Thyroid gland (tissue), 4 donors: Measurements from ENCODE around the gene PLAC1. TPM values are rescaled to one million over a fixed set of nuclear protein-coding genes. Genes with fewer than 3 reads are reported as not detected.

Experiments used
- DNase-seq, 2 donors: peaks; one replicate each; pipeline ENCODE4 v3.0.0-alpha.2; 2019
- H3K27ac ChIP-seq, 3 donors: fragments of 200-600 bp; sonication (generic); 1 replicate in 2 of 3; 2 replicates in 1 of 3; pipeline ENCODE4 v1.5.1; 2016 to 2019; ENCODE audit warnings: mild to moderate bottlenecking in 1 of 3, moderate library complexity in 1 of 3
- H3K27me3 ChIP-seq: fragments of 200-600 bp; sonication (generic); one replicate; pipeline ENCODE4 v1.5.1; 2019
- H3K36me3 ChIP-seq, 2 donors: fragments of 200-600 bp; sonication (generic); one replicate each; pipeline ENCODE4 v1.5.1; 2016 to 2019
- H3K4me1 ChIP-seq, 2 donors: fragments of 200-600 bp; sonication (generic); one replicate each; pipeline ENCODE4 v1.5.1; 2017 to 2019
- H3K4me3 ChIP-seq, 3 donors: fragments of 200-600 bp; sonication (generic); replicated peaks in 1 of 3; 1 replicate in 2 of 3; 2 replicates in 1 of 3; pipeline ENCODE4 v1.5.1; 2016; ENCODE audit warnings: mild to moderate bottlenecking in 1 of 3
- H3K9me3 ChIP-seq: fragments of 200-600 bp; sonication (generic); one replicate; pipeline ENCODE4 v1.5.1; 2017
- POLR2A ChIP-seq, 2 donors: fragments of 450-650 bp; IDR thresholded peaks; one replicate each; pipeline ENCODE4 v1.6.1; 2017; ENCODE audit warnings: antibody characterized with exemption in 2 of 2, mild to moderate bottlenecking in 2 of 2, moderate library complexity in 1 of 2
- WGBS, 2 donors: methylation state at CpG; one replicate each; pipeline ENCODE4 v1.1.5; 2017; 5-methylcytosine and 5-hydroxymethylcytosine counted together
- intact Hi-C: fragments of 100-400 bp; cut with DNase I; formaldehyde crosslinking; loops from one replicate; pipeline ENCODE4 v1.15.1; 2023
- total RNA-seq, 4 donors: library from RNA; depleted of rRNA; stranded (reverse); fragments of >200 nt; gene quantifications; one replicate each; pipeline ENCODE4 v1.2.3, GENCODE V29; 2016
- TF ChIP-seq, protein P1 (sequence below), 6 experiments: fragments of 200-600 bp in 3 of 6; fragments of 450-650 bp in 3 of 6; sonication (generic) in 3 of 6; IDR thresholded peaks; one replicate each; pipeline ENCODE4 v1.5.1; 2016 to 2019; ENCODE audit warnings: antibody characterized with exemption in 6 of 6, mild to moderate bottlenecking in 2 of 6, inconsistent platforms in 1 of 6, moderate library complexity in 1 of 6

PLAC1 gene
- total RNA-seq, 4 donors from 2014 or later: not detected

DNA sequence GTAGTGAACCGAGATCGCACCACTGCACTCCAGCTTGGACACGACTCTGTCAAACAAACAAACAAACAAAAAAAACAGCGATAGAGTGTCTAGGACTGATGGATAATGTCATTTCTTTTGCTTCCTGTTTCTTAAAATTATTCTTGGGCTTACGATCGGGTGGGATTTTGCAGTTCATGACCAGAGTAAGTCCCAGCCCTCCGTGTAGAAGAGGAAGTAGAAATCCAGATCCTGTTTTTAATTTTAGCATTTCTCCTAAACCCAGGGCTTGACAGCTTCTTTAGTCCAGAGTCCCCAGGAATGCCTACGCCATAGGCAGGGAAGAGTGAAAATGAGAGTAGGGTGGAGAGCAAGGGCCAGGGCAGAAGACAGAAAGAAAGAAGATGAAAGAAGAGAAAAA lies 104.0 kb downstream of the PLAC1 start:
- H3K4me3 ChIP-seq: no peak overlapping the region
- 69 to 79% methylated on average over 8 of the region's 8 CpGs for WGBS, 2 donors

DNA sequence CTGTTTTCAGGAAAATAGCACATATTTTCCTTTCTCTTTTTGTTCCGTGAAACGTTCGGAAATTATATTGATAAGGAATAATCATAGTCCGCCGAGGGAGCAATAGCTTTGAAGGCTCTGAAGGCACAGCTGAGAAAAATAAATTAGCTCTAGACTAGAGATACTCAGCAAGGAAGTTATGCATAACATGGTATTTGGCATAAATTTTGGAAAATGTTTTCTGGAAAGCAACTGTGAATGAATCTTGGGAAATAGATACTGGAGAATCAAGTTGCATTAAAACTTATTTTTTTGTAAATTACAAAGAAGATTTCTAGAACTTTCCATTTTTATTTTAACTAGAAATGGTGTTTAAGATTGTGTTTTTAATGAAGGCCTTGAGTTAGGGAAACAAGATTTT lies 105.9 kb downstream of the PLAC1 start:
- TF ChIP-seq POLR2A (IDR thresholded peaks at IDR 0.05): no peak
- TF ChIP-seq, protein P1, sequence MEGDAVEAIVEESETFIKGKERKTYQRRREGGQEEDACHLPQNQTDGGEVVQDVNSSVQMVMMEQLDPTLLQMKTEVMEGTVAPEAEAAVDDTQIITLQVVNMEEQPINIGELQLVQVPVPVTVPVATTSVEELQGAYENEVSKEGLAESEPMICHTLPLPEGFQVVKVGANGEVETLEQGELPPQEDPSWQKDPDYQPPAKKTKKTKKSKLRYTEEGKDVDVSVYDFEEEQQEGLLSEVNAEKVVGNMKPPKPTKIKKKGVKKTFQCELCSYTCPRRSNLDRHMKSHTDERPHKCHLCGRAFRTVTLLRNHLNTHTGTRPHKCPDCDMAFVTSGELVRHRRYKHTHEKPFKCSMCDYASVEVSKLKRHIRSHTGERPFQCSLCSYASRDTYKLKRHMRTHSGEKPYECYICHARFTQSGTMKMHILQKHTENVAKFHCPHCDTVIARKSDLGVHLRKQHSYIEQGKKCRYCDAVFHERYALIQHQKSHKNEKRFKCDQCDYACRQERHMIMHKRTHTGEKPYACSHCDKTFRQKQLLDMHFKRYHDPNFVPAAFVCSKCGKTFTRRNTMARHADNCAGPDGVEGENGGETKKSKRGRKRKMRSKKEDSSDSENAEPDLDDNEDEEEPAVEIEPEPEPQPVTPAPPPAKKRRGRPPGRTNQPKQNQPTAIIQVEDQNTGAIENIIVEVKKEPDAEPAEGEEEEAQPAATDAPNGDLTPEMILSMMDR (IDR thresholded peaks at IDR 0.05): no peak
- Histone ChIP-seq H3K9me3 (no peaks in the 10 kb centered on the region), H3K27ac (peak overlapping the region; percentile 55 to 86 (median 68)), H3K27me3 (no peaks in the 10 kb centered on the region), H3K4me3 (no peak overlapping the region), H3K36me3 (no peaks in the 10 kb centered on the region), H3K4me1 (peaks cover 0 to 5% of the 10 kb centered on the region in 2 donors)
- intact Hi-C loops: no loop called here
- WGBS, 2 donors: 62 to 67% methylated on average over 5 of the region's 5 CpGs
- no peak for DNase-seq

More for the DNA sequence above, 104.0 kb downstream of the PLAC1 start:
- Histone ChIP-seq H3K9me3 (no peaks in the 10 kb centered on the region), H3K4me1 (peaks cover 0 to 5% of the 10 kb centered on the region in 2 donors), H3K27me3 (no peaks in the 10 kb centered on the region), H3K36me3 (no peaks in the 10 kb centered on the region), H3K27ac (no peak overlapping the region)
- no peak for DNase-seq
- no peak for TF ChIP-seq POLR2A (IDR thresholded peaks at IDR 0.05)
- TF ChIP-seq, protein P1 (IDR thresholded peaks at IDR 0.05): no peak
- intact Hi-C loops: no loop called here

- H3K36me3 ChIP-seq: no peaks in the 10 kb centered on the region
- WGBS, 2 donors: 33 to 43% methylated on average over 22 of the region's 22 CpGs
- H3K27me3 ChIP-seq: no peaks in the 10 kb centered on the region
- H3K4me1 ChIP-seq: peaks cover 0 to 5% of the 10 kb centered on the region in 2 donors
- H3K4me3 ChIP-seq: no peak overlapping the region
- DNase-seq: no peak
- no peaks in the 10 kb centered on the region for H3K9me3 ChIP-seq
- TF ChIP-seq, protein P1 (IDR thresholded peaks at IDR 0.05): no peak
- TF ChIP-seq POLR2A (IDR thresholded peaks at IDR 0.05): peak in 1 of 2 donors; percentile 33
- intact Hi-C loops: no loop called here
- peak overlapping the region; percentile 55 to 86 (median 68) for H3K27ac ChIP-seq
These were observed 106.8 kb downstream of the PLAC1 start for GRCh38 chrX:134551376-134552048.

DNA sequence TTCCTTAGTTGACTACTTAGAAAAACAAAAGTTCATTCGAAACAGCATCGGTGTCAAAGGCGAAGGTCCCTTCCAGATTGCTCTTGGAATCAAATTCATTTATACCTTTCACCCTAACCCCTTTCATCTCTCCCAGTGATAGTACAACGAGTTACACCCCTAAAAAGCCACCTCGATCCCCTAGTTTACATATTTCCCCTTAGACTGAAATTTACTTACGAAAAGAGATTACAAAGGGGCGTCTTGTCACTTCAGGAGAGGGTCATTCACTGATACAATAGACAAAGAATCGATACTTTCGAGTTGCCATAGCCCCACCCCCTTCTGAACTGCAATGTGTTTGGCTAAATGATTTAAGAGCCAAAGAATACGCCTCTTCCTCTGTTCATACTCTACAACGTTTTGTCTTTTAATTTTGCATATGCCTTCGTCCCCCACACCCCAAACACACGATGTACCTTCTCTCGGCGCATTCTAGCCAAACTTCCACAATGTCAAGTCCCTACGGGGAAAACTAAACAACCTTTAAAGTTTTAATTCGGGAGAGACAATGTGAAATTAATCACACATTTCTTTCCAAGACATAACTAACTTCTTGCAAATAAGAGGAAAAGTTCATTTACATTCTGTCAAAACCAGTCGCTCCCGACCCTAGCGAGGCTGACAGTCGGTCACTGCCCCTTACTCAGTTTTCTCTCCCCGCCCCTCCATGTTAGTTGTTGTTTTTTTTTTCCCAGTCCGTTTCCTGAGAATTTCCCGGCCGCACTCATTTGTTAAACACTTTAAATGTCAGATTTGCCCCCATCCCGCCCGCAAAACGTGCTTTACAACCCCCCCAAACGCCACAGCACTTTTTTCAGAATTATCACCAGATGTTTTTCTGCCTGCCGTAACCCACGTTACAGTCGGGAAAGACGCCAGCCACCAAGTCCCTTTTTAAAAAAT lies 109.7 kb downstream of the PLAC1 start:
- H3K27me3 ChIP-seq: no peaks in the 10 kb centered on the region
- peaks cover 3 to 6% of the 10 kb centered on the region in 2 donors for H3K4me1 ChIP-seq
- TF ChIP-seq POLR2A (IDR thresholded peaks at IDR 0.05): peak in 1 of 2 donors; percentile 29
- TF ChIP-seq, protein P1 (IDR thresholded peaks at IDR 0.05): no peak
- H3K27ac ChIP-seq: peak overlapping the region; percentile 42 to 86 (median 73)
- H3K9me3 ChIP-seq: no peaks in the 10 kb centered on the region
- intact Hi-C loops: no loop called here
- peak overlapping the region in 2 of 3 donors; percentile 30 to 50 for H3K4me3 ChIP-seq
- 1% methylated on average over 33 of the region's 33 CpGs for WGBS, 2 donors
- H3K36me3 ChIP-seq: no peaks in the 10 kb centered on the region
- DNase-seq: no peak
